ENCODE measurements around the gene SPTY2D1. TPM values are rescaled to one million over a fixed set of nuclear protein-coding genes. Genes with fewer than 3 reads are reported as not detected.

The SPTY2D1 gene
- total RNA-seq, 3 donors from 2014 or later: 24.5 to 30.2 (median 28.2) TPM

- Mint-ChIP-seq H3K4me1 (ENCODE audit: low read depth) (no peaks in the 10 kb centered on the region), H3K36me3 (ENCODE audit: insufficient read depth) (peaks cover 10% of the 10 kb centered on the region)
Observed at GRCh38 chr11:18563090-18563730, 70.9 kb downstream of the SPTY2D1 start.

More at GRCh38 chr11:18563090-18563730, 70.9 kb downstream of the SPTY2D1 start:
- H3K4me3 Mint-ChIP-seq: no peak overlapping the region
- H3K9me3 Mint-ChIP-seq: no peaks in the 10 kb centered on the region
- H3K27me3 Mint-ChIP-seq (ENCODE audit: low read depth): no peaks in the 10 kb centered on the region
- no peak for ATAC-seq
- DNase-seq: no peak

Other genes starting within 250 kb of the SPTY2D1 start
- 1,000 to 10,000 TPM; 1,291 to 1,542 (median 1,369) TPM for gene LDHA, start 239.8 kb downstream of the SPTY2D1 start, total RNA-seq
- 1 to 10 TPM in 1 of 3 donors, not detected in 2; 1.8 TPM for gene LDHC, start 222.0 kb downstream of the SPTY2D1 start, total RNA-seq
- gene LDHAL6A, start 178.5 kb downstream of the SPTY2D1 start, total RNA-seq: not detected
- 10 to 100 TPM; 44.9 to 48.1 (median 45.4) TPM for gene TSG101, start 107.4 kb downstream of the SPTY2D1 start, total RNA-seq
- gene UEVLD, start 45.6 kb downstream of the SPTY2D1 start, total RNA-seq: 10 to 100 TPM in 2 of 3 donors, 1 to 10 TPM in 1; 9.5 to 11.6 (median 10.8) TPM
- gene MISFA, start 34.6 kb downstream of the SPTY2D1 start, total RNA-seq: under 1 TPM; 0.43 to 0.96 (median 0.61) TPM
- gene TMEM86A, start 64.4 kb upstream of the SPTY2D1 start, total RNA-seq: under 1 TPM; 0.13 to 0.38 (median 0.18) TPM
- gene IGSF22, start 91.8 kb upstream of the SPTY2D1 start, total RNA-seq: under 1 TPM; 0.16 to 0.60 (median 0.53) TPM
- not detected for gene PTPN5, start 157.5 kb upstream of the SPTY2D1 start, total RNA-seq

Data from activated T-cell treated with anti-CD3 and anti-CD28 coated beads, Interleukin-2, amount 50 U/mL, for 4 hours (primary cell).